Smooth muscle cell (in vitro differentiated cells): ENCODE measurements around the gene LMBR1. TPM values are rescaled to one million over a fixed set of nuclear protein-coding genes. Genes with fewer than 3 reads are reported as not detected.

Experiments used
- DNase-seq: peaks from one replicate; lab custom pipeline; 2025; ENCODE audit not compliant: unreplicated experiment; lab: John Stamatoyannopoulos, UW
- H2AFZ ChIP-seq: fragments of 200-600 bp; sonication (generic); 2 replicates; pipeline ENCODE4 v1.6.0; 2016; ENCODE audit warnings: antibody characterized with exemption, low read depth, mild to moderate bottlenecking
- H3F3A ChIP-seq: fragments of 200-600 bp; sonication (generic); 2 replicates; pipeline ENCODE4 v1.6.0; 2017; ENCODE audit warnings: antibody characterized with exemption, low read depth
- H3K27ac ChIP-seq: fragments of 200-600 bp; sonication (generic); 2 replicates; pipeline ENCODE4 v1.5.1; 2016; ENCODE audit warnings: low read depth, mild to moderate bottlenecking
- H3K27me3 ChIP-seq: fragments of 200-600 bp; sonication (generic); 2 replicates; pipeline ENCODE4 v1.6.1; 2016; ENCODE audit warnings: low read depth, mild to moderate bottlenecking
- H3K36me3 ChIP-seq: fragments of 200-600 bp; sonication (generic); 2 replicates; pipeline ENCODE4 v1.5.1; 2016; ENCODE audit warnings: low read depth
- H3K4me1 ChIP-seq: fragments of 200-600 bp; sonication (generic); 2 replicates; pipeline ENCODE4 v1.5.1; 2016; ENCODE audit warnings: low read depth
- H3K4me2 ChIP-seq: fragments of 200-600 bp; sonication (generic); 2 replicates; pipeline ENCODE4 v1.6.0; 2016; ENCODE audit warnings: mild to moderate bottlenecking
- H3K4me3 ChIP-seq: fragments of 200-600 bp; sonication (generic); 2 replicates; pipeline ENCODE4 v1.5.1; 2016; ENCODE audit warnings: mild to moderate bottlenecking
- H3K79me2 ChIP-seq: fragments of 200-600 bp; sonication (generic); 2 replicates; pipeline ENCODE4 v1.6.0; 2016; ENCODE audit warnings: low read depth, mild to moderate bottlenecking
- H3K9ac ChIP-seq: fragments of 200-600 bp; sonication (generic); 2 replicates; pipeline ENCODE4 v1.6.0; 2016; ENCODE audit warnings: low read depth
- H3K9me3 ChIP-seq: fragments of 200-600 bp; sonication (generic); replicated peaks from 2 replicates; pipeline ENCODE4 v1.5.1; 2016; ENCODE audit warnings: low read depth
- H4K20me1 ChIP-seq: fragments of 200-600 bp; sonication (generic); 2 replicates; pipeline ENCODE4 v1.6.0; 2016; ENCODE audit warnings: low read depth
- CTCF ChIP-seq: fragments of 200-600 bp; sonication (generic); IDR thresholded peaks from 2 replicates; pipeline ENCODE4 v1.5.1; 2017; ENCODE audit warnings: borderline replicate concordance, mild to moderate bottlenecking, antibody characterized with exemption; ENCODE audit not compliant: insufficient read depth, poor library complexity, severe bottlenecking
- WGBS: methylation state at CpG from one replicate; pipeline ENCODE4 v1.1.7; 2016; ENCODE audit warnings: low lambda C conversion rate; 5-methylcytosine and 5-hydroxymethylcytosine counted together
- polyA plus RNA-seq: library from polyadenylated mRNA; unstranded; fragments of >200 nt; fragmentation: Nextera tagmentation; extraction: Ambion mirVana; gene quantifications from 2 replicates; pipeline ENCODE4 v1.2.1, GENCODE V29; 2016
- total RNA-seq: library from RNA; depleted of rRNA; stranded (reverse); fragments of >200 nt; gene quantifications from 2 replicates; pipeline ENCODE4 v1.2.3, GENCODE V29; 2014

The LMBR1 gene
- total RNA-seq (30.3 and 36.6 TPM in 2 replicates), polyA plus RNA-seq (9.7 and 13.0 TPM in 2 replicates)

GRCh38 chr7:156892821-156893706 is at the start of gene LMBR1:
LMBR1 (minus strand) TSS chr7:156893183; CDS start chr7:156892993, 190 bp downstream.
- H3K4me2 ChIP-seq = peak within 1 kb of the TSS; percentile 93
- 1% methylated on average over 35 of the region's 97 CpGs for WGBS
- H3K27me3 ChIP-seq = no peaks in the 10 kb centered on the region
- peaks cover 9% of the 10 kb centered on the region for H3K4me1 ChIP-seq
- peak; percentile 88 for DNase-seq
- peak; percentile 27 for TF ChIP-seq CTCF
- peaks cover 37% of the 10 kb centered on the region for H3K79me2 ChIP-seq
- peak within 1 kb of the TSS; percentile 69 for H3K4me3 ChIP-seq
- peaks cover 8% of the 10 kb centered on the region for H4K20me1 ChIP-seq
- no peaks in the 10 kb centered on the region for H3F3A ChIP-seq
- peak within 1 kb of the TSS; percentile 47 for H3K27ac ChIP-seq
- H2AFZ ChIP-seq = peak within 1 kb of the TSS; percentile 98
- H3K36me3 ChIP-seq = no peaks in the 10 kb centered on the region
- no peaks in the 10 kb centered on the region for H3K9me3 ChIP-seq
- peak within 1 kb of the TSS; percentile 68 for H3K9ac ChIP-seq

GRCh38 chr7:156942708-156943090 is 49.7 kb upstream of the LMBR1 start:
- no peak overlapping the region for H3K4me2 ChIP-seq

GRCh38 chr7:156941393-156942182 is 48.6 kb upstream of the LMBR1 start:
- Histone ChIP-seq H2AFZ (no peak overlapping the region), H4K20me1 (no peaks in the 10 kb centered on the region), H3F3A (no peaks in the 10 kb centered on the region), H3K36me3 (no peaks in the 10 kb centered on the region), H3K4me1 (no peaks in the 10 kb centered on the region), H3K27ac (no peak overlapping the region), H3K4me2 (no peak overlapping the region), H3K27me3 (no peaks in the 10 kb centered on the region), H3K79me2 (no peaks in the 10 kb centered on the region), H3K9me3 (no peaks in the 10 kb centered on the region), H3K4me3 (no peak overlapping the region), H3K9ac (no peak overlapping the region)
- WGBS = 94% methylated on average over 48 of the region's 92 CpGs
- no peak for DNase-seq
- TF ChIP-seq CTCF = no peak

More at GRCh38 chr7:156942708-156943090, 49.7 kb upstream of the LMBR1 start:
- Histone ChIP-seq H3K9ac (no peak overlapping the region), H3K79me2 (no peaks in the 10 kb centered on the region), H3K9me3 (no peaks in the 10 kb centered on the region), H3K27me3 (no peaks in the 10 kb centered on the region), H3K4me3 (no peak overlapping the region), H3K27ac (no peak overlapping the region), H3F3A (no peaks in the 10 kb centered on the region), H4K20me1 (no peaks in the 10 kb centered on the region), H3K36me3 (no peaks in the 10 kb centered on the region), H2AFZ (no peak overlapping the region), H3K4me1 (no peaks in the 10 kb centered on the region)
- no peak for DNase-seq
- WGBS = 71% methylated on average over 21 of the region's 24 CpGs
- no peak for TF ChIP-seq CTCF
